Measurements from ENCODE around the gene KCNK10. TPM values are rescaled to one million over a fixed set of nuclear protein-coding genes. Genes with fewer than 3 reads are reported as not detected.

Gene KCNK10
- total and polyA plus RNA-seq, 2 experiments from 2014 or later = 1.6 to 1.7 TPM

- H3K4me2 ChIP-seq = no peak overlapping the region
- no peak overlapping the region for H3K4me3 ChIP-seq
- no peaks in the 10 kb centered on the region for H3K36me3 ChIP-seq (replicated peaks; ENCODE audit: insufficient read depth, low read depth)
- peaks cover 5% of the 10 kb centered on the region for H3K4me1 ChIP-seq (ENCODE audit: insufficient read depth)
- H4K20me1 ChIP-seq (ENCODE audit: insufficient read depth, poor library complexity, severe bottlenecking) = no peaks in the 10 kb centered on the region
- WGBS (ENCODE audit: low lambda C conversion rate, missing lambda C conversion rate) = 86% methylated on average over 4 of the region's 4 CpGs
- no peak overlapping the region for H2AFZ ChIP-seq
- no peaks in the 10 kb centered on the region for H3K27me3 ChIP-seq
- no peaks in the 10 kb centered on the region for H3K79me2 ChIP-seq
- no peak for DNase-seq (ENCODE audit: low spot score)
- TF ChIP-seq EZH2 (IDR thresholded peaks at IDR 0.05; ENCODE audit: borderline replicate concordance) (no peak), CTCF (IDR thresholded peaks at IDR 0.05; ENCODE audit: poor library complexity) (no peak), EZH2phosphoT487 (IDR thresholded peaks at IDR 0.05; ENCODE audit: low read depth, severe bottlenecking, unreplicated experiment) (no peak)
- H3K9me3 ChIP-seq (ENCODE audit: low read depth) = no peaks in the 10 kb centered on the region
- H3K27ac ChIP-seq = no peak overlapping the region
- H3K9me2 ChIP-seq (replicated peaks; ENCODE audit: insufficient read depth) = no peaks in the 10 kb centered on the region
Observed at GRCh38 chr14:88258021-88258420, 65.0 kb downstream of the KCNK10 start.

- H3K27me3 ChIP-seq = no peaks in the 10 kb centered on the region
Observed at GRCh38 chr14:88256997-88257950, 65.8 kb downstream of the KCNK10 start.

GRCh38 chr14:88255798-88256197 is 67.3 kb downstream of the KCNK10 start:
- H3K9me2 ChIP-seq (replicated peaks; ENCODE audit: insufficient read depth) = no peaks in the 10 kb centered on the region
- H3K36me3 ChIP-seq (replicated peaks; ENCODE audit: insufficient read depth, low read depth) = no peaks in the 10 kb centered on the region
- no peaks in the 10 kb centered on the region for H3K27me3 ChIP-seq
- H3K9me3 ChIP-seq (ENCODE audit: low read depth) = no peaks in the 10 kb centered on the region
- H4K20me1 ChIP-seq (ENCODE audit: insufficient read depth, poor library complexity, severe bottlenecking) = no peaks in the 10 kb centered on the region
- WGBS (ENCODE audit: low lambda C conversion rate, missing lambda C conversion rate) = 77% methylated on average over 4 of the region's 4 CpGs
- peaks cover 5% of the 10 kb centered on the region for H3K4me1 ChIP-seq (ENCODE audit: insufficient read depth)
- no peaks in the 10 kb centered on the region for H3K79me2 ChIP-seq
- no peak overlapping the region for H2AFZ ChIP-seq
- H3K4me3 ChIP-seq = no peak overlapping the region
- H3K27ac ChIP-seq = no peak overlapping the region
- H3K4me2 ChIP-seq = no peak overlapping the region
- TF ChIP-seq CTCF (IDR thresholded peaks at IDR 0.05; ENCODE audit: poor library complexity) (no peak), EZH2phosphoT487 (IDR thresholded peaks at IDR 0.05; ENCODE audit: low read depth, severe bottlenecking, unreplicated experiment) (no peak), EZH2 (IDR thresholded peaks at IDR 0.05; ENCODE audit: borderline replicate concordance) (no peak)
- no peak for DNase-seq (ENCODE audit: low spot score)

More at GRCh38 chr14:88256997-88257950, 65.8 kb downstream of the KCNK10 start:
- no peaks in the 10 kb centered on the region for H3K79me2 ChIP-seq
- H3K9me3 ChIP-seq (ENCODE audit: low read depth) = no peaks in the 10 kb centered on the region
- peaks cover 5% of the 10 kb centered on the region for H3K4me1 ChIP-seq (ENCODE audit: insufficient read depth)
- no peak overlapping the region for H2AFZ ChIP-seq
- no peak for DNase-seq (ENCODE audit: low spot score)
- WGBS (ENCODE audit: low lambda C conversion rate, missing lambda C conversion rate) = 63% methylated on average over 9 of the region's 9 CpGs
- no peak overlapping the region for H3K4me2 ChIP-seq
- TF ChIP-seq EZH2 (IDR thresholded peaks at IDR 0.05; ENCODE audit: borderline replicate concordance) (no peak), EZH2phosphoT487 (IDR thresholded peaks at IDR 0.05; ENCODE audit: low read depth, severe bottlenecking, unreplicated experiment) (no peak), CTCF (IDR thresholded peaks at IDR 0.05; ENCODE audit: poor library complexity) (no peak)
- no peaks in the 10 kb centered on the region for H3K36me3 ChIP-seq (replicated peaks; ENCODE audit: insufficient read depth, low read depth)
- H4K20me1 ChIP-seq (ENCODE audit: insufficient read depth, poor library complexity, severe bottlenecking) = no peaks in the 10 kb centered on the region
- H3K27ac ChIP-seq = no peak overlapping the region
- no peak overlapping the region for H3K4me3 ChIP-seq
- H3K9me2 ChIP-seq (replicated peaks; ENCODE audit: insufficient read depth) = no peaks in the 10 kb centered on the region
